ENCODE data around the gene CERS1. TPM values are rescaled to one million over a fixed set of nuclear protein-coding genes. Genes with fewer than 3 reads are reported as not detected.

Gene CERS1
- total RNA-seq, 1 donor from 2014 or later, result 15.7 TPM

DNA sequence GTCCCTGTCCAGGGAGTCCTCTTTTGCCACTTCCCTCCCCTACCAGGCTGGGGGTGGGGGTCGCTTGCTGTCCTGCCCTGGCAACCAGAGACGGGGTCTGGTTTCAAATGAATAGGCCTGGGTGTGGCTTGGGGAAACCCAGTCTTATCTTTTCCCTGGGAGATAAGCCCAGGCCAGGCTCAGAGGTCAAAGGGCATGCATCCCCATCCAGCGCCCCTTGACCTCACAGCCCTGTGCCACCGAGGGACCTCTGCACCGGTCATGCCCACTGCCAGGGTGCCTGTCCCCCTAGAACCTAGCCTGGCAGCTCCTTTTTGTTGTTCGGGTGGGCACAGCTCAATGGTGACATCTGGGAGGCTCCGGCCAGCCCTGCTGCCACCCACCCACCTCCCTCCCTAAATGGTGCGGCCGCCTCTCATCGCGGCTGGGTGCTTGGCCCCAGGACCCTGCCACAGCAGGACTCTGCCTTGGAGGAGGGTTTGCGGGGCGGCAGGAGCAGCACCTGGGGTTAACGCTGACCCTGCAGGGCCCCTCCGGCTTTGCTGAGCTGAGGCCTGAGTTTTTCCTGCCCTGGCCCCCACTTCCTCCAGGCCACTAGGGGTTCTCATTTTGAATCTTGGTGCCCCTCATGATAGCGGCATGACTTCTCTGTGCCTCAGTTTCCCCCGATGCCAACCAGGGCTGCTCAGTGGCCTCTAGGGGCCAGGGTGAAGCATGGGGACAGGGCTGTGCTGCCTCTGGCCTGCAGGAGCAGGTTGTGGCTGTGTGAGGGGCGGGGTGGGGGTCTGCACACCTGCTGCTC lies 2.9 kb upstream of the CERS1 start:
- no peak overlapping the region for H3K27ac Mint-ChIP-seq (ENCODE audit: unreplicated experiment)
- TF ChIP-seq, protein P1, sequence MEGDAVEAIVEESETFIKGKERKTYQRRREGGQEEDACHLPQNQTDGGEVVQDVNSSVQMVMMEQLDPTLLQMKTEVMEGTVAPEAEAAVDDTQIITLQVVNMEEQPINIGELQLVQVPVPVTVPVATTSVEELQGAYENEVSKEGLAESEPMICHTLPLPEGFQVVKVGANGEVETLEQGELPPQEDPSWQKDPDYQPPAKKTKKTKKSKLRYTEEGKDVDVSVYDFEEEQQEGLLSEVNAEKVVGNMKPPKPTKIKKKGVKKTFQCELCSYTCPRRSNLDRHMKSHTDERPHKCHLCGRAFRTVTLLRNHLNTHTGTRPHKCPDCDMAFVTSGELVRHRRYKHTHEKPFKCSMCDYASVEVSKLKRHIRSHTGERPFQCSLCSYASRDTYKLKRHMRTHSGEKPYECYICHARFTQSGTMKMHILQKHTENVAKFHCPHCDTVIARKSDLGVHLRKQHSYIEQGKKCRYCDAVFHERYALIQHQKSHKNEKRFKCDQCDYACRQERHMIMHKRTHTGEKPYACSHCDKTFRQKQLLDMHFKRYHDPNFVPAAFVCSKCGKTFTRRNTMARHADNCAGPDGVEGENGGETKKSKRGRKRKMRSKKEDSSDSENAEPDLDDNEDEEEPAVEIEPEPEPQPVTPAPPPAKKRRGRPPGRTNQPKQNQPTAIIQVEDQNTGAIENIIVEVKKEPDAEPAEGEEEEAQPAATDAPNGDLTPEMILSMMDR (IDR thresholded peaks at IDR 0.05; ENCODE audit: unreplicated experiment), result no peak
- peaks cover 19% of the 10 kb centered on the region for H3K36me3 Mint-ChIP-seq (ENCODE audit: low read depth, unreplicated experiment)
- H3K9me3 Mint-ChIP-seq (ENCODE audit: unreplicated experiment), result no peaks in the 10 kb centered on the region
- no peak for DNase-seq (ENCODE audit: low spot score)
- H3K4me3 Mint-ChIP-seq (ENCODE audit: unreplicated experiment), result no peak overlapping the region
- H3K27me3 Mint-ChIP-seq (ENCODE audit: unreplicated experiment), result peaks cover 13% of the 10 kb centered on the region
- no peaks in the 10 kb centered on the region for H3K4me1 Mint-ChIP-seq (ENCODE audit: unreplicated experiment)

DNA sequence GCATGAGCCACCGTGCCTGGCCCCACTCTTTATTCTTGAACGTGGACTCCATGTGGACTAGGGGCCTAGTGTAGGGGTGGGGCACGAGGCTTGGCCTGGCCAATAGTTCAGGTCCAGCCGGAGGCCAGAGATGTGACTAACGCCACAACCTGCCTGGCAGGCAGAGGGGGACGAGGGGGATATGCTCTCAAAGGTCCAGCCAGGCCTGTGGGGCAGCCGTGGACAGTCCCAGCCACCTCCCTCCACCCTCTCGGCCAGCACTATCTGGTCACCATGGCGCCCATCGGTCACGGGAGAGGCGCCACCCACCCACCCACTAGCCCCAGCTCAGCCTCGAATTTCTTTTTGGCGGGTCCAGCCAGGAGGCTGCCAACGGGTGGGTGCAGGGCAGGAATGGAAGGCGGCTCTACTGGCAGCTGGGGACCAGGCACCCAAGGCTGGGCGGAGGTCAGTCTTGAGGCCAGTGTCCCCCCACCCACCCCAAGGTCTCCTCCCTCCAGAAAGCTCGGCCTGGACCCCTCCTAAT lies 2.2 kb upstream of the CERS1 start:
- Mint-ChIP-seq H3K27me3 (ENCODE audit: unreplicated experiment) (peaks cover 16% of the 10 kb centered on the region), H3K9me3 (ENCODE audit: unreplicated experiment) (no peaks in the 10 kb centered on the region), H3K27ac (ENCODE audit: unreplicated experiment) (no peak overlapping the region), H3K4me1 (ENCODE audit: unreplicated experiment) (no peaks in the 10 kb centered on the region), H3K36me3 (ENCODE audit: low read depth, unreplicated experiment) (peaks cover 19% of the 10 kb centered on the region), H3K4me3 (ENCODE audit: unreplicated experiment) (no peak overlapping the region)
- TF ChIP-seq, protein P1 (IDR thresholded peaks at IDR 0.05; ENCODE audit: unreplicated experiment), result no peak
- no peak for DNase-seq (ENCODE audit: low spot score)

DNA sequence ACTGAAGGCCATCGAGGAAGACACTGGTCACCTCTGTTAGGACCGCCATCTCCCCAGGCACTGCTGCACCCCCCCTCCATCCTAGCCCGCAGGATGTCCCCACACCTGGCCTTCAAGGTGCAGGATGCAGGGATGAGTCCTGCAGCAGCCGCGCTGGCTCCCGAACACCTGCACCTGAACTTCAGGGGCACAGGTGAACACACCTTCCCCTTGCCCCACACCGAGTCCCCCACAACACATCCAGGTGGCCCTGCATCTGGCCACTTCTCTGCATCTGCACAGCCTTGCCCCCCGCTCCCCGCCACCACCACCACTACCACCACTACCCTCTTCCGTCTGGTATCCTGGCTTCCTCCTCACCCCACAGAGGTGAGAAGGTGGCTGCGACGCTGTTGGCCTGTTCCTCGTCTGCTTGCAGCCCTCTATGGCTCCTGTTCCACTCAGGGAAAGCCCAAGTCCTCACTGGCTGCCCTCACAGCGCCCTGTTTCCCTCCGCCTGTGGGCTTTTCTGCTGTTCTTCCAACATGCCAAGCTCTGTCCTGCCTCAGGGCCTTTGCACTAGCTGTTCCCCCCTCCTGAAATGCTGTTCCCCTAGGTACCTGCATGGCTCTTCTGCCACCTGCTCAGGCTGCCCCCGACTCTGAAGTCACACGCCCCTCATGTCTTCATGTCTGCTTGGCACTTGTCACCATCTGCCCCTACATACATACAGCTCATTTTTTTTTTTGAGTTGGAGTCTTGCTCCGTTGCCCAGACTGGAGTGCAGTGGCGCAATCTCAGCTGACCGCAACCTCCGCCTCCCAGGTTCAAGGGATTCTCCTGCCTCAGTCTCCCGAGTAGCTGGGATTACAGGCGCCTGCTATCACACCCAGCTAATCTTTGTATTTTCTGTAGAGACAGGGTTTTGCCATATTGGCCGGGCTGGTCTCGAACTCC lies 1.4 kb upstream of the CERS1 start:
- Mint-ChIP-seq H3K4me1 (ENCODE audit: unreplicated experiment) (no peaks in the 10 kb centered on the region), H3K36me3 (ENCODE audit: low read depth, unreplicated experiment) (peaks cover 16% of the 10 kb centered on the region), H3K27ac (ENCODE audit: unreplicated experiment) (no peak overlapping the region), H3K27me3 (ENCODE audit: unreplicated experiment) (peaks cover 16% of the 10 kb centered on the region), H3K4me3 (ENCODE audit: unreplicated experiment) (peak overlapping the region; percentile 92), H3K9me3 (ENCODE audit: unreplicated experiment) (no peaks in the 10 kb centered on the region)
- TF ChIP-seq, protein P1 (IDR thresholded peaks at IDR 0.05; ENCODE audit: unreplicated experiment), result no peak
- no peak for DNase-seq (ENCODE audit: low spot score)

DNA sequence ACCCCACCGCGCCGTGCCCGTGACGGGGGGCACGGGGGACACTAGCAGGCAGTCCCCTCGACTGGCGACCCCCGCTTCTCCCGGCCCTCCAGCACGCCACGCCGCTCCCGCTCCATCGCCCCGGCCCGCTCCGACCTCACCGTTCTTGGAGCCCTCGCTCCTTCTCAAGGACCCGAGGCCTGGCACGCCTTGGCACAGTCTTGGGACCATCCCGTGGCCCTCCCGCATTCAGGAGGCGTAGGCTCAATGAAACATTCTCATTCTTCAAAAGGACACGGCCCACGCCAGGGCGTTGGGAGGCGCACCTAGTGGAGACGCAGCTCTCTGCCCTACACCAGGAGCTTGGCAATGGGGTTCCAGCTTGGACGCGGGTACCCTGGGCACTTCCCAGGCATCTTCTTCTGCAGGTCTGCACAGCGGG lies 473 bp upstream of the CERS1 start:
- H3K9me3 Mint-ChIP-seq (ENCODE audit: unreplicated experiment), result no peaks in the 10 kb centered on the region
- H3K4me1 Mint-ChIP-seq (ENCODE audit: unreplicated experiment), result no peaks in the 10 kb centered on the region
- no peak for DNase-seq (ENCODE audit: low spot score)
- TF ChIP-seq, protein P1 (IDR thresholded peaks at IDR 0.05; ENCODE audit: unreplicated experiment), result no peak
- H3K4me3 Mint-ChIP-seq (ENCODE audit: unreplicated experiment), result peak overlapping the region; percentile 92
- peaks cover 12% of the 10 kb centered on the region for H3K36me3 Mint-ChIP-seq (ENCODE audit: low read depth, unreplicated experiment)
- no peak overlapping the region for H3K27ac Mint-ChIP-seq (ENCODE audit: unreplicated experiment)
- H3K27me3 Mint-ChIP-seq (ENCODE audit: unreplicated experiment), result peaks cover 12% of the 10 kb centered on the region

Measured in endothelial cell (in vitro differentiated cells).